GM19035 (cell line): Measurements from ENCODE around the gene RWDD1.
"Not testable (repeated sequence)": the region's sequence is repeated elsewhere in the genome, so short reads cannot be mapped to it uniquely, and the experiment has no call there.

Experiments used
- ATAC-seq: cut with Tn5 transposase; IDR thresholded peaks from one replicate; pipeline ENCODE4 v1.9.1; 2021; ENCODE audit not compliant: unreplicated experiment

Gene RWDD1

GRCh38 chr6:116560130-116560529, 11.2 kb upstream of the RWDD1 start:
- ATAC-seq, result no peak

GRCh38 chr6:116561377-116562018, 9.8 kb upstream of the RWDD1 start:
- no peak for ATAC-seq

- ATAC-seq, result no peak
These were observed 9.3 kb upstream of the RWDD1 start for GRCh38 chr6:116562019-116562403.

GRCh38 chr6:116562614-116563013, 8.7 kb upstream of the RWDD1 start:
- no peak for ATAC-seq

GRCh38 chr6:116563830-116564229, 7.5 kb upstream of the RWDD1 start:
- ATAC-seq, result no peak

- ATAC-seq, result no peak
These were observed 7.0 kb upstream of the RWDD1 start for GRCh38 chr6:116564311-116564710.

- no peak for ATAC-seq
These were observed 6.1 kb upstream of the RWDD1 start for GRCh38 chr6:116564921-116565872.

GRCh38 chr6:116568111-116568510, 3.2 kb upstream of the RWDD1 start:
- ATAC-seq, result no peak

- ATAC-seq, result no peak
These were observed 2.2 kb upstream of the RWDD1 start for GRCh38 chr6:116568821-116569755.

- no peak for ATAC-seq
These were observed 338 bp downstream of the RWDD1 start for GRCh38 chr6:116571683-116572000.

- no peak for ATAC-seq
These were observed 858 bp downstream of the RWDD1 start for GRCh38 chr6:116572162-116572561.

GRCh38 chr6:116575227-116575626, 3.9 kb downstream of the RWDD1 start:
- no peak for ATAC-seq

GRCh38 chr6:116577486-116577885, 6.2 kb downstream of the RWDD1 start:
- ATAC-seq, result no peak

- no peak for ATAC-seq
These were observed 7.0 kb downstream of the RWDD1 start for GRCh38 chr6:116578335-116578734.

- ATAC-seq, result no peak
These were observed 7.8 kb downstream of the RWDD1 start for GRCh38 chr6:116579143-116579542.

- ATAC-seq, result no peak
These were observed 8.9 kb downstream of the RWDD1 start for GRCh38 chr6:116580198-116580597.

GRCh38 chr6:116586276-116586675, 15.0 kb downstream of the RWDD1 start:
- no peak for ATAC-seq

- ATAC-seq, result no peak
These were observed 15.4 kb downstream of the RWDD1 start for GRCh38 chr6:116586738-116587137.

GRCh38 chr6:116595247-116595646, 23.9 kb downstream of the RWDD1 start:
- ATAC-seq, result no peak

- ATAC-seq, result no peak
These were observed 25.5 kb downstream of the RWDD1 start for GRCh38 chr6:116596815-116597214.

- not testable (repeated sequence) for ATAC-seq
These were observed 32.6 kb downstream of the RWDD1 start for GRCh38 chr6:116603916-116604315.
